Gastrocnemius medialis (tissue), 4 donors: ENCODE results near the gene ZDHHC13.

Source experiments
- CTCF ChIP-seq, 5 experiments: fragments of 450-650 bp in 3 of 5; fragments of 200-600 bp in 2 of 5; sonication (generic) in 2 of 5; IDR thresholded peaks in 4 of 5; conservative IDR thresholded peaks in 1 of 5; 1 replicate in 4 of 5; 2 replicates in 1 of 5; pipeline ENCODE4 v1.5.1; 2016 to 2019; ENCODE audit warnings: antibody characterized with exemption in 5 of 5, mild to moderate bottlenecking in 3 of 5, moderate library complexity in 3 of 5
- POLR2A ChIP-seq, 2 donors: fragments of 450-650 bp; IDR thresholded peaks; one replicate each; pipeline ENCODE4 v1.6.1; 2017; ENCODE audit warnings: antibody characterized with exemption in 2 of 2, mild to moderate bottlenecking in 2 of 2, moderate library complexity in 2 of 2

- TF ChIP-seq CTCF (IDR thresholded peaks at IDR 0.05 in 4 of 5, conservative IDR thresholded peaks at IDR 0.05 in 1 of 5) (no peak), POLR2A (IDR thresholded peaks at IDR 0.05) (no peak)
Observed at GRCh38 chr11:19101796-19102520, 15.0 kb upstream of the ZDHHC13 start.
